Stimulated activated CD4-positive, alpha-beta T cell treated with anti-CD3 and anti-CD28 coated beads, Interleukin-12 subunit alpha, Interleukin-12 subunit beta, amount 100 ng/mL, for 24 hours (primary cell): ENCODE measurements around the gene SPRED2.
"Not testable (repeated sequence)": the region's sequence is repeated elsewhere in the genome, so short reads cannot be mapped to it uniquely, and the experiment has no call there.

ENCODE experiments used
- DNase-seq, 2 experiments: peaks; one replicate each; pipeline ENCODE4 v3.0.0-alpha.2; 2020; ENCODE audit warnings: low read depth in 2 of 2

Gene SPRED2

GRCh38 chr2:65343386-65343785 is 89.0 kb downstream of the SPRED2 start:
- DNase-seq, result no peak

GRCh38 chr2:65340898-65341681 is 91.3 kb downstream of the SPRED2 start:
- DNase-seq, result no peak

GRCh38 chr2:65339648-65340047 is 92.8 kb downstream of the SPRED2 start:
- DNase-seq, result no peak

- not testable (repeated sequence) for DNase-seq
Measured at GRCh38 chr2:65338830-65339495, 93.4 kb downstream of the SPRED2 start.

GRCh38 chr2:65337915-65338314 is 94.5 kb downstream of the SPRED2 start:
- DNase-seq, result not testable (repeated sequence)

- DNase-seq, result no peak
Measured at GRCh38 chr2:65334714-65335113, 97.7 kb downstream of the SPRED2 start.

GRCh38 chr2:65331336-65332025 is 100.9 kb downstream of the SPRED2 start:
- no peak for DNase-seq

- no peak for DNase-seq
Measured at GRCh38 chr2:65329525-65329924, 102.9 kb downstream of the SPRED2 start.

- no peak for DNase-seq
Measured at GRCh38 chr2:65326276-65326675, 106.1 kb downstream of the SPRED2 start.

GRCh38 chr2:65325066-65325465 is 107.3 kb downstream of the SPRED2 start:
- no peak for DNase-seq

- no peak for DNase-seq
Measured at GRCh38 chr2:65320946-65321345, 111.5 kb downstream of the SPRED2 start.

- DNase-seq, result no peak
Measured at GRCh38 chr2:65320042-65320725, 112.2 kb downstream of the SPRED2 start.

GRCh38 chr2:65319674-65320041 is 112.7 kb downstream of the SPRED2 start:
- DNase-seq, result no peak

GRCh38 chr2:65319072-65319673 is 113.2 kb downstream of the SPRED2 start:
- no peak for DNase-seq

- no peak for DNase-seq
Measured at GRCh38 chr2:65317841-65318240, 114.6 kb downstream of the SPRED2 start.

GRCh38 chr2:65317351-65317750 is 115.0 kb downstream of the SPRED2 start:
- DNase-seq, result not testable (repeated sequence)

- DNase-seq, result no peak
Measured at GRCh38 chr2:65316072-65316471, 116.3 kb downstream of the SPRED2 start.

GRCh38 chr2:65314801-65315441 is 117.5 kb downstream of the SPRED2 start:
- DNase-seq, result no peak

- DNase-seq, result no peak
Measured at GRCh38 chr2:65313954-65314256, 118.5 kb downstream of the SPRED2 start.

GRCh38 chr2:65313126-65313953 is 119.1 kb downstream of the SPRED2 start:
- no peak for DNase-seq

- no peak for DNase-seq
Measured at GRCh38 chr2:65311596-65311995, 120.8 kb downstream of the SPRED2 start.
